HG03432 (cell line): Measurements from ENCODE around the gene ABHD12B.
"Not testable (repeated sequence)": the region's sequence is repeated elsewhere in the genome, so short reads cannot be mapped to it uniquely, and the experiment has no call there.

Source experiments
- ATAC-seq: cut with Tn5 transposase; IDR thresholded peaks from one replicate; pipeline ENCODE4 v1.9.1; 2021; ENCODE audit warnings: mild to moderate bottlenecking, moderate library complexity; ENCODE audit not compliant: unreplicated experiment

The ABHD12B gene

DNA sequence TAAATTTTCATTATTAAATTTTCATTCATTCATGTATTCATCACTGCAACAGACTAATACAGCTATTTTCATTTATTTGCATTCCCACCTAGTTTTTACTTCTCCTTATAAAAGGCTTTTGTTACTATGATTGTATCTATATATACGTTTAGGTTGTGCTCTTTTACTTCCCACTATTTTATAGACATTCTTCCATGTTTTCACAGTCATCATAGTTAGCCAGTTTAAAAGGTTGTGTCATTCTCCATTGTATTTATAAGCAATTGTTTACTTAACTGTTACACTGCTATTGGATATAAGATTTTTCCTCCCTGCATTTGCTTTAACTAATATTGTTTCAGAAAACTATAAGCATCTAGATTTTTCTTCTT lies 12.0 kb downstream of the ABHD12B start:
- no peak for ATAC-seq

GRCh38 chr14:50887476-50887875 lies 15.6 kb downstream of the ABHD12B start:
- ATAC-seq = no peak

DNA sequence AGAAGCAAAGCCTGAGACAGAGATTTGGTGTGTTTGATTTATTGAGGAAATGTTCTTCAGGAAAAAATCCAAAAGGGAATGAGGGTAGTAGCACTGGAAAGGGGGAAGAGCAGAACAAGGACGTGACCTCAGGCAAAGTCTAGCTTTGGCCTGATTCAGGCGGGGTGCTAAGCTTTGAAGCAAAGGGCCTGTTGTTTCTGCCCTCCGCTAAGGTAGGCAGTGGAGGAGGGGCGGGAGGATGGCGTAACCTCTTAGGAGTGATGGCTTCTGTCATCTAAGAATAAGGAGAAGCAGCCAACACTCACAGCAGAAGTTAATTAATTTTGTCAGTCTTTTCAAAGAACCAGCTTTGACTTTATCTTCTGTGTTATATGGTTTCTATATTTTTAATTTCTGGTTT lies 20.4 kb downstream of the ABHD12B start:
- no peak for ATAC-seq

DNA sequence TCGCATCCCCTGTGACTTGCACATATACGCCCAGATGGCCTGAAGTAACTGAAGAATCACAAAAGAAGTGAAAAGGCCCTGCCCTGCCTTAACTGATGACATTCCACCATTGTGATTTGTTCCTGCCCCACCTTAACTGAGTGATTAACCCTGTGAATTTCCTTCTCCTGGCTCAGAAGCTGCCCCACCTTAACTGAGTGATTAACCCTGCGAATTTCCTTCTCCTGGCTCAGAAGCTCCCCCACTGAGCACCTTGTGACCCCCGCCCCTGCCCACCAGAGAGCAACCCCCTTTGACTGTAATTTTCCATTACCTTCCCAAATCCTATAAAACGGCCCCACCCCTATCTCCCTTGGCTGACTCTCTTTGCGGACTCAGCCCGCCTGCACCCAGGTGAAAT lies 24.6 kb downstream of the ABHD12B start:
- not testable (repeated sequence) for ATAC-seq

GRCh38 chr14:50897005-50897404 lies 25.2 kb downstream of the ABHD12B start:
- ATAC-seq = not testable (repeated sequence)

GRCh38 chr14:50897658-50898175 lies 25.9 kb downstream of the ABHD12B start:
- ATAC-seq = no peak

DNA sequence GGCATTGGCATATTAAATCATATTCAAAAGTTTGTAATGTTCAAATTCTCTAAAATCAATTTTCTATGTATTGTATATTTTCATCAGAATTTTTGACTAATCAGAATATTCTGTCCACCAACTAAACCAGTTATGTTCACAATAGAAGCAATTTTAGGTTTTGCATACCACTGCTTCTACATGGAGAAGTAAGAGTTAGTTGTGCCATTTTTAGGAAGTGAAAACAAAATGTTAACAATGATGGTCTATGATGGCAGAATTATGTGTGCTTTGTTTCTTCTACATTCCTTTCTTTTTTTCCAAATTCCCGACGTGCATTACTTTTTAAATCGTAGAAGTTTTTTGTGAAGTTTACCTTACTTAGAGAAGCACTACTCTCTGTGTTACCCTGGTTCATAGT lies 29.5 kb downstream of the ABHD12B start:
- ATAC-seq = no peak

GRCh38 chr14:50904719-50905118 lies 32.9 kb downstream of the ABHD12B start:
- no peak for ATAC-seq

DNA sequence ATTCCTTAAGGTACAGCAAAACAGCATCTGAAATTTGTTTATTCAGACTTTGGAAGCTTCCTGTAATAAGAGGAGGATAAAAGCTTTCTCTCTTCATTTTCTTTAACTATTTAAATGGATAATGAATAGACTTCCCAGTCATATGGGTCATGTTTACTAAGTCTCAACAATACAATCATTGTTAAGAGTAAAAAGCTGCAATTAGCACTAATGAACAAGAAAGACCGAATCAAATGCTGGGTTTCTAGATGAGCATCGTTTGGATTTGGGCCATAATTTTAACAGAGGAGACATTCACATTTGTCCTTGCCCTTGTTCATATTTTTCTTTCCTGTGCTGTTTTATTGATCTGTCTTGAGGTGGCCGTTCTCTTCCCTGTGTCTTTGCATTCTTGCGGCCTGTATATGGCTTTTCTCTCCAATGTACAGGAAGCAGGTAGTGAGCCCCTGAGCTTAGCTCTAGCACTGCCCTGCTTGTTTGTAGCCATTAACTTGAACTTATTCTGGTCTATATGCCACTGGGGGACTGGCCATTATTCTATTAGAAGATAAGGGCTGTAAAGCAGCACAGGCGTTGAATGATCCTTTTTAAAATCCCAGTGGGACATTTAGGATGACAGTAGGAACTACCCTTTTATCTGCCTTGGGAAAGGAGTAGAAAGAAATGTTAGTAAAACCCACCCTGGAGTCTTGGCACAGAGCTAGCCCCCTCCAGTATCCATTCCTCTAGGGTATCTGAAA lies 34.6 kb downstream of the ABHD12B start:
- ATAC-seq = no peak

GRCh38 chr14:50910495-50911420 lies 38.9 kb downstream of the ABHD12B start:
- ATAC-seq = no peak

GRCh38 chr14:50917449-50917848 lies 45.6 kb downstream of the ABHD12B start:
- ATAC-seq = no peak

DNA sequence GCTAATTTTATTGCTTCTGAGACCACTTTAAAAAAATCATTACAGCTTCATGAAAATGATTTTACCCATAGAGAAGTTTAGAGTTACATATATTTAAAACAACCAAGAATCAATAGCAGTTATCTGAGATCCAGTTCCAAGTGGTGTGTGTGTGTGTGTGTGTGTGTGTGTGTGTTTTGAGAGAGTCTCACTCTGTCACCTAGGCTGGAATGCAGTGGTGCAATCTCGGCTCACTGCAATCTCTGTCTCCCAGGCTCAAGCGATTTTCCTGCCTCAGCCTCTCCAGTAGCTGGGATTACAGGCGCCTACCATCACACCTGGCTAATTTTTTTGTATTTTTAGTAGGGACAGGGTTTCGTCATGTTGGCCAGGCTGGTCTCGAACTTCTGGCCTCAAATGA lies 47.7 kb downstream of the ABHD12B start:
- ATAC-seq = not testable (repeated sequence)

GRCh38 chr14:50920482-50921230 lies 48.8 kb downstream of the ABHD12B start:
- no peak for ATAC-seq

DNA sequence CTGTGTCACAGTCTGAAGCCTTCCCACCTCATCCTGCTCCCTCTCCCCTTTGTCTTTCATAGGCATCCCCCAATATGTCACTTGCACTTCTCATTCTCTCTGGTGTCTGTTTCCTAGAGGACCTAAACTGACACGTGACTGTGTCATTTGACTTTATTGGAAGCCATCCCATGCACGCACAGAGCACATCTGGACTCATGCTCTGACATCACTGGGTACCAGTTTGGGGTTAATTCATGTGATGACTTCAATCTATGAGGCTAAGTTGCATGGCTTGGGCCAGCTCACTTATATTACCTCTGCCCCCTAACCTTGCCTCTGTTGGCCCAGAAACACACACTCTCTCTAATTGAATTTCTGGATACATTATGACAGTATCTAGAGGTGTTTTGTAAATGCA lies 51.0 kb downstream of the ABHD12B start:
- no peak for ATAC-seq

DNA sequence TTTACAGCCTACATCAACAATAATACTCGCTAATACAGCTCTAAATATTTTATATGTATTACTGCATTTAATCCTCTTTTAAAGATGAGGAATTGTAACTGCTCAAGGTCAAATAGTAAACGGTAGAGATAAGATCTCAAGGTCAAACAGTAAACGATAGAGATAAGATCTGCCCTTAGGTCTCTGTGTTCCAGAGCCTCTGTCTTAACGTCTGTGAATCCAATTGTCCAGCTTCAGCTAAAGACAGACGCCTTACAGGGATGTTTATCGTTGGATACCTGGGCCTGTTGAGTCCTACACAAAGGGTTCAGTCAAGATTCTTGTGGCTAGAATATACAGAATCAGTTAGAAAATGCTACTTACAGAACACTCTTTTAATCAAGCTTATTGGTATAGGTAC lies 52.4 kb downstream of the ABHD12B start:
- ATAC-seq = no peak

DNA sequence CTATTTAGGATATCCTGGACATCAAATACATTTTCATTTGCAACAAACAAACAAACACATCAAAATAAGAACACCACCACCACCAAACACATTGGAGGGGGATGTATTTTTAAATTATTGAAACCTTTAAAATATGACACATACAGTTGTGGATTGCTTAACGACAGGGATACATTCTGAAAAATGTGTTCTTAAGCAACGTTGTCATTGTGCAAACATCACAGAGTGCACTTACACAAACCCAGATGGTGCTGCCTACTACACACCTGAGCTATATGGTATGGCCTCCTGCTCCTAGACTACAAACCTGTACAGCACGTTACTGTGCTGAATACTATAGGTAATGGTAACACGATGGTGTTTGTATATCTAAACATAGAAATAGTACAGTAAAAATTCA lies 53.0 kb downstream of the ABHD12B start:
- ATAC-seq = no peak

DNA sequence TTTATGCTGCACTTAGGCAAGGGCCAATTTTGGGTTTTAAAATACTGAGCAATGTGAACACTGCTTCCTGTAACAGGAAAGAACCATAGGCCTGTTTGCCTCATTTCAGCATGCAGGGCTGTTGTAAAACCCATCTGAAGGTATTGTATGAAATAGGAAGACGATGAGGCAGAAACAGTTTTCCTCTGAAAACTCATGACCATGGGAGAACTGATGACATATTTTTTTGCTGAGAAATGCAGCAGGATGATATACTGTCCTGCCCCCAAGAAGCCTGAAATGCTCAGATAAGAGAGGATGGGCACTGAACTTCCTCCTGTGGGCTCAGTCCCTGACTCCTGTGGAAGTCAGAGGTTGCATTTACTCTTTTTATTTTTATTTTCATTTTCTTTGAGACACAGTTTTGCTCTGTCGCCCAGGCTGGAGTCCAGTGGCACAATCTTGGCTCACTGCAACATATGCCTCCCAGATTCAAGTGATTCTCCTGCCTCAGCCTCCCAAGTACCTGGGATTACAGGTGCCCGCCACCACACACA lies 55.1 kb downstream of the ABHD12B start:
- no peak for ATAC-seq

- peak; percentile 68 for ATAC-seq
Measured at GRCh38 chr14:50928002-50928635, 56.3 kb downstream of the ABHD12B start.

DNA sequence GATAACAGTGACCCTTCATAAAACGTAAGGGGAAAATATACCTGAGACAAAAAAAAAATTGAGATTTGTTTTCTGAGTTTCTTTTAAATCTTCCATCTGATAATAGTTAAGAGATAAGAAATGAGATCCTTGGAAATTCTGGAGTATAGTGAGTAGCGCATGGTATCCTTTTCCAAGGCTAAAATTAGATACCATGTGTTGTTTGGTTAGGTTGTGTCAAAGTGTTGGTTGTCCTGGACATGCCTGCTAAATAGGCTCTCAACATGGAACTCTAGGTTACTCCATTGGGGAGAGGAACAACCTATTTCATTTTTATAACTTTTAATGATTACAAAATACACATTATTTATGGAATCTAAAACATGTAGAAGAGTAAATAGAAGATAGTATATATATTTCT lies 57.7 kb downstream of the ABHD12B start:
- no peak for ATAC-seq

- no peak for ATAC-seq
Measured at GRCh38 chr14:50931559-50931958, 59.7 kb downstream of the ABHD12B start.
